TTC549 (cell line): ENCODE results near the gene RPS27A.
"Not testable (repeated sequence)": the region's sequence is repeated elsewhere in the genome, so short reads cannot be mapped to it uniquely, and the experiment has no call there.

Source experiments
- FAIRE-seq: peaks from 2 replicates; lab custom pipeline; 2012; peaks lifted over from hg19 to GRCh38; lab: Jason Lieb, UNC

The RPS27A gene

DNA sequence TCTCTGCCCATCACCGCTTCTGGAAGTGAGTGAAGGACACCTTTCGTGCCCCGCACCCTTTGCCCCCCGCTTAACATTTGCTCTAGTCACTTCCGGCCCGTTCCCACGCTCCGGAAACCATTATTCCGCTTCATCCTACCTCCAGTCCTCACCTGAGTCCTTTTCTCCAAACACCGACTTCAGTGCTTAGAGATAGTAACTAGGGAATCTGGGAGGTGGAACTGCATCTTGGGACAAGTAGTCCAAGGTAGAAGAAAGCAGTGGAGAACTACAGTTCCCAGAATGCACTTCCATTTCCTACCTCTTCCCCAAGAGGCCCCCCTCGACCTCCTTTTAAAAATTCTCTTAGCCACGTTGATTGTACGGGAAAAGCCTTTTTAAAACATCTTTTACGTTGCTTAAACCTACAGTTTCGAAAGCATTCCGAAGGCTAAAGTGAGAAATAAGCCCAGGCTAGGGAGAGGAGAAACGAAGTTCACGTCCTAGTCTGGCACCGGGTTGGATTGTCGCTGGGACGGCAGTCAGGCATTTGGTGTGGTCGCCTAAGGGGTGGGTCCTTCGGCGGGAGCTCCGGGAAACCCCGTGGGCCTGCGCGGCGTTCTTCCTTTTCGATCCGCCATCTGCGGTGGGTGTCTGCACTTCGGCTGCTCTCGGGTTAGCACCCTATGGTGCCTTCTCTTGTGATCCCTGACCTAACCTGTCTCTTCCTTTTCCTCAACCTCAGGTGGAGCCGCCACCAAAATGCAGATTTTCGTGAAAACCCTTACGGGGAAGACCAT is at the start of gene RPS27A, which contains the start of gene CLHC1:
Gene RPS27A (plus strand): TSS at position 605 of the 779 bp plus-strand sequence. CDS start 137 bp downstream, at position 742.
Gene CLHC1 (minus strand): TSS at position 210 of the 779 bp plus-strand sequence. CDS start 9,882 bp downstream, outside the sequence.
- peak; percentile 91 for FAIRE-seq

DNA sequence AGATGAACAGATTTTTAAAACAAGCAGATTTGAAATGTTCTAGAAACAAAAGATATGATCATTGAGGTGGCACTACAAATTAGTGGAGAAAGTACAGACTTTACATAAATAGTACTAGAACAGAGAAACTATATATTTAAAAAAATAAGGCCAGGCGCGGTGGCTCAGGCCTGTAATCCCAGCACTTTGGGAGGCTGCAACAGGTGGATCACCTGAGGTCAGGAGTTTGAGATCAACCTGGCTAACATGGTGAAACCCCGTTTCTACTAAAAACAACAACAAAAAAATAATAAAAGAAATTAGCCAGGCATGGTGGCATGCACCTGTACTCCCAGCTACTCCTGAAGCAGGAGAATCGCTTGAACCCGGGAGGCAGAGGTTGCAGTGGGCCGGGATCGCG is 45.7 kb upstream of the RPS27A start:
- FAIRE-seq: not testable (repeated sequence)

DNA sequence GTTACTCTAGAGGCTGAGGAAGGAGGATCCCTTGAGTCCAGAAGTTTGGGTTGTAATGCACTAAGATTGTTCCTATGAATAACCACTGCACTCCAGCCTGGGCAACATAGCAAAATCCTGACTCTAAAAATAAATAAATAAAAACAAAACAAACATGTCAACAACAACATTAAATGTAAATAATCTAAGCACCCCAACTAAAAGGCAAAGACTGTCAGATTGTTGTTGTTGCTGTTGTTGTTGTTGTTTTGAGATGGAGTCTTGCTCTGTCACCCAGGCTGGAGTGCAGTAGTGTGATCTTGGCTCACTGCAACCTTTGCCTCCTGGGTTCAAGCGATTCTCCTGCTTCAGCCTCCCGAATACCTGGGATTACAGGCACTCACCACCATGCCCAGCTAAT is 40.6 kb upstream of the RPS27A start:
- not testable (repeated sequence) for FAIRE-seq

DNA sequence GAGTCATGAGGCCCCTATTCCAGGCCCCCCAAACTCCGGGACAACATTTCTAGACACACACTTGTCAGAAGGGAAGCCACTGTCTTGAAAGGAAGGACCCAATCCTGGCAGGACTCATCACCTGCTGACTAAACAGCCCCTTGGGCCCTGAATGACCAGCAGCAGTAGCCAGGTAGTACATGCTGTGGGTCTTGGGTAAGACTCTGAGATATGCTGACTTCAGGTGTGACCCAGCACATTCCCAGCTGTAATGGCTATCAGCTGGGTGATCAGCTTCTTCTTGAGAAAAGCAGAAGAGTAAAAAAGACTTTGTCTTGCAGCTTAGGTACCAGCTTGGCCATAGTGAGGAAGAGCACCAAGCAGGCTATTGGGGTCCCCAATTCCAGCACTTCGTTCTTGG is 36.0 kb upstream of the RPS27A start:
- FAIRE-seq: no peak

DNA sequence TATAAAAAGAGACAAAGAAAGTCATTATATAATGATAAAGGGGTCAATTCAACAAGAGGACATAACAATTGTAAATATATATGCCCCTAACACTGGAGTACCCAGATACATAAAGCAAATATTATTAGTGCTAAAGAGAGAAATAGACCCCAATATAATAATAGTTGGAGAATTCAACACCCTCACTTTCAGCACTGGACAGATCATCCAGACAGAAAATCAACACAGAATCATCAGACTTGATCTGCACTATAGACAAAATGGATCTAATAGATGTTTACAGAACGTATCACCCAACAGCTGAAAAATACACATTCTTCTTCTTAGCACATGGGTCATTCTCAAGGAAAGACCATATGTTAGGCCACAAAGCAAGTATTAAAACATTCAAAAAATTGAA is 32.1 kb upstream of the RPS27A start:
- FAIRE-seq: no peak

- FAIRE-seq: no peak
Measured at GRCh38 chr2:55204536-55204935, 28.0 kb upstream of the RPS27A start.

DNA sequence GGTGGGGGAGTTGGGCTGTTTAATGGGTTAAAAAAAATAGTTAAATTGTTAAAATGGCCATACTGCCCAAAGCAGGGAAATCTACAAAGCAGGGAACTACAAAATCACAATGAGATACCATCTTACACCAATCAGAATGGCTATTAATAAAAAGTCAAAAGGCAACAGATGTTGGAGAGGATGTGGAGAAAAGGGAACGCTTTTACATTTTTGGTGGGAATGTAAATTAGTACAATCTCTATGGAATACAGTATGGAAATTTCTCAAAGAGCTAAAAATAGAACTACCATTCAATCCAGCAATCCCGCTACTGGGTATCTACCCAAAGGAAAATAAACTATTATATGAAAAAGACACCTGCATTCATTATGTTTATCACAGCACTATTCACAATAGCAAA is 27.5 kb upstream of the RPS27A start:
- FAIRE-seq: no peak

- no peak for FAIRE-seq
Measured at GRCh38 chr2:55213822-55214221, 18.7 kb upstream of the RPS27A start.

- no peak for FAIRE-seq
Measured at GRCh38 chr2:55223958-55224760, 8.3 kb upstream of the RPS27A start.

DNA sequence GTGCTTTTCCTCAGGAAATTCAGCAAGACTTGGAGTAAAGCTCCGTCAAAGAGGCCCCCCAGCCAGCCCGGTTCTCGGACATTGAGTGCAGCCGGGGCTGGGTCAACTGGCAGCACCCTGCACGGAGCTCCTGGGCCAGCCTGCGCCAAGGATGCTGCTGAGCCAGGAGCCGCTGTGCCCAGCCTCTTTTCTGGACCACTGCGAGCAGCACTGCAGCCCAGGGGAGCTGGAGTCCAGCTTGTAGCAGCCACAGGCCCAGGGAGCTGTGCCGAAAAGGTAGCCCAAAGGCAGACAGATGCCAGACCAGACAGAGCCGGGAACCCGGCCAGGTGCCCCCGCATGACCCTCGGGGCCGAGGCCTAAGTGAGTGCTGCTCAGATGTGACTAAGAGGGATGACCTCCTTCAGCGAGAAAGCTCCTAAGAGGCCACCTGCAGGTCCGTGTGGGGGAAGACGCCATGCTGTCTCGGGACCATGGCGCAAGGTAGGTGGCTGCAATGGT is 7.7 kb upstream of the RPS27A start:
- FAIRE-seq: no peak

- no peak for FAIRE-seq
Measured at GRCh38 chr2:55225481-55226020, 6.9 kb upstream of the RPS27A start.

DNA sequence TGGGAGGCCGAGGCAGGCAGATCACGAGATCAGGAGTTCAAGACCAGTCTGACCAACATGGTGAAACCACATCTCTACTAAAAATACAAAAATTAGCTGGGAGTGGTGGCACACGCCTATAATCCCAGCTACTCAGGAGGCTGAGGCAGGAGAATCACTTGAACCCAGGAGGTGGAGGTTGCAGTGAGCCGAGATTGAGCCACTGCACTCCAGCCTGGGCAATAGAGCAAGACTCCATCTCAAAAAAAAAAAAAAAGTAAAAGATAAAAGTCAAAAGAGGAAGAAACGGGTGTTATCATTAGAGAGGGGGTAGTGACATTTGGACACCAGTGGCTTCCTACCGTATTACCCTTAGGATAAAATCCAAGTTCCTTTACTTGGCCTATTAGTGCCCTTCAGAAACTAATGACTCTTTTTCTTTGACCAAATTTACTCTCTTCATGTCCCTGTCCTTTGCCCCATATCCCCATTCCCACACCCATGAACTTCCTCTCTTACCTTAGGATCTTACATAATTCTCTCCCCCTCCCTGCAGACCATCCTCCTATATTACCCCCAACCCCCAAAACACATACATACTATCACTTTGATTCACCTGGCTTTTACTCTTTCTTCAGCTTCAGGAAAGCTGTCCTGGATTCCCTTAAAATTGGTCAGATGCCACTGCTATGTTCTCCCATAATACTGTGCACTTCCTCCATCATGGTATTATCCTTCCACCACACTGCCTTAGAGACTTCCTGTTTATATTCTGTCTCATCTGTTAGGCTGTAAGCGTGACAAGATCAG is 4.9 kb upstream of the RPS27A start:
- not testable (repeated sequence) for FAIRE-seq

DNA sequence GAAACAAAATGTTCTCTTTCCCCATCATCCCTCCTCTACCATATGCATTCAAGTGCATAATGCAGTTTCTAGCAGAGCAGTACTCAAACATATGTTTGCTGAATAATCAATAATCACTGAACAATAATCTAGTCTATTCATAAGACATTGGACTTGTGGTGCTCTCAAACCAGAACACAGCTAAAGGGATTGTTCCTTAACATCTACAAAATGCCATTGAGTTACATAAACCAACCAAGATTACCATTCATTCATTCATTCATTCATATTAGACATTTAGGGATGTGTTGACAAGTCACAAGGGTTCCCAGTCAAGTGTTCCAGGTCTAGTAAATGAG is 4.3 kb upstream of the RPS27A start:
- FAIRE-seq: no peak

DNA sequence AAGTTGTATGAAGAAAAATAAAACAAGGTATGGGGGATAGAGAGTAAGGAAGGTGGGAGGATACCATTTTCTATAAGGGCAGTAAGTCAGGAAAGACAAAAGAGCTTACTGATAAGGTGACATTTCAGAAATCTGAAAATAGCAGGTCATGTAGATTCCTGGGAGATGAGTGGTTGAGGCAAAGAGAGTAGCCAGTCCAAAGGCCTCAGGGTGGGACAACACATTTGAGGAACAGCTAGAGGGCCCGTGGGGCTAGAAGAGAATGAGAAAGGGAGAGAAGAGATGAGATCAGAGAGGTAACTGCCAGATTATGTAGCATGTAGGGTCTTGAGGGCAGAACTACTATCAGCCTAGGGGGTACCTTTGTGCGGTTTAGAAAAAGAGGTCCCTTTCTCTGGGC is 3.3 kb upstream of the RPS27A start:
- FAIRE-seq: no peak

DNA sequence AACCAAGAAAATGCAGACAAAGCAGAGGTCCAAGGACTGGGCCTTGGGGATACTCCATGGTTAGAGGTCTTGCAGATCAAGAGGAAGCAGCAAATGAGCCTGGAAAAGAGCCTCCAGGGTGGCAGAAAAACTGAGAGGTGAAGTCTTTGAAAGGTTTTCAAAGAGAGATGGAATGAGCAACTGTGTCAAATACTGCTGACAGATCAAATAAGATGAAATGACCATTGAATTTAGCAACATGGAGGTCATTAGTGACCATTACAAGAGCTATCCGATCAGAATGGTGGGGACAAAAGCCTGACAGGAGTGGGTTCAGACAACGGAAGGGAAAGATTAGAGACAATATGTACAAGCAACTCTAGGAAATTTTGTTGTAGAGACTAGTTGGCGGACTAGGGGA is 1.9 kb upstream of the RPS27A start:
- no peak for FAIRE-seq

GRCh38 chr2:55231546-55232083 is 873 bp upstream of the RPS27A start:
- no peak for FAIRE-seq

DNA sequence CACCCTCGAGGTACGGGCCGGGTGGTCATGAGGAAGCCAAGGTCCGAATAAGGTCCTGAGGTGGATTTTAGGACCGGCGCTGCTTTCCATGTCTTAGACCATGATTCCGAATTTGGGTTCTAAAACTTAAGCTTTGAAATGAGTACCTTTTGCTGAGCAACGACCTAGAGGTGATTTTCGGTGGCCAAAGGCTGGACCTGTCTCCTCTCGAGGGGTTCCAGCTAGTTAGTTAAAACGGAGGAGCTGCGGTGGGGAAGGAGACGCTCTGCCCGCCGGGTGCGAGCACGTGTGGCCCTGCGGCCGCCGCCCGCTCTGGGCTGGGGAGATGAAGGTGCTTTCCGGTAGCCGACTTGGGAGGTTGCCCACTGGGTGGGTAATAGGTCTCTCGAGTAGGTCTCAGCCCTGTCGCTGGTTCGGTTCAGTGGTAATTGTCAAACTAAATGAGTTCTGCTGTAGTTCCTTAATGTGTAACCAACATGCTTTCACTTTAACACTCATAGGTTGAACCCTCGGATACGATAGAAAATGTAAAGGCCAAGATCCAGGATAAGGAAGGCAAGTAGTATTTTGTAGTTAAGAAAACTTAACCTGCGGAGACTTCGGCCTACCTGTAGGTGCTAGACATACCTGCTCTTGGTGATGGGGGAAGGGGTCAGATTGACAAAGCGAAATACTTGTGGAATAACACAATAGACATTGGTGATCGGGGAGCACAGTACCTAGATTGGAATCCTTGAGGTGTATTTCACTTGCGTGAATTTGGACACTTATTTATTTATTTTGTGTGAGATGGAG is 572 bp downstream of the RPS27A start:
- no peak for FAIRE-seq

- FAIRE-seq: no peak
Measured at GRCh38 chr2:55233658-55233940, 1.1 kb downstream of the RPS27A start.

DNA sequence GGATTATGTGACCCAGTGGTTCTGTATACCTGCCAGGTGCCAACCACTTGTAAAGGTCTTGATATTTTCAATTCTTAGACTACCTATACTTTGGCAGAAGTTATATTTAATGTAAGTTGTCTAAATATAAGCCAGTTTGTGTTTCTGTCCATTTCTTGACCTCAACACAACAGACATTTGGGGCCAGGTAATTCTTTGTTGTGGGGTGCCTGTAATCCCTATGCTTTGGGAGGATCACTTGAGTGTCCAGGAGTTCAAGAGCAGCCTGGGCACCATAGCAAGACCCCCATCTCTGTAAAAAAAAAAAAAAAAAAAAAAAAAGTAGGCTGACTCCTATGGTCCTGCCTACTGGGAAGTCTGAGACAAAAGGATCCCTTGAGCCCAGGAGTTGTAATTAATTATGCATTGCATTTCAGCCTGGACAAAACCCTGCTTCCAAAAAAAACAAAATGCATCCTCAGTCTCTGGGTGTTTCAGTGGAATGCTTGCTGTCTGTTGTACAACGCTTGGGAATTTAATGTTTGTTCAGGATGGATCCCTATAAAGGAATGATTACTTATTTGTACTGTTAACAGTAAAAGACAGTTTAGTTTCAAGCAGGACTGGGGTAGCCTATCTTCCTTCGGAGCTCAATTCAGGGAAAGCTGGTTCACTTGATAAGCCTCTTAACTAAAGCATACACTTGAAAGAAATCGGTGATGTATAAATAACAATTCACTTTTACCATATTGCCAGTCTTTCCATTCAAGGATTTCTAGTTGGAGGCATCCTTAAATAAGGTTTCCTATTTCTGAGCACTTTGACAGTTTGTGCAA is 3.4 kb downstream of the RPS27A start:
- FAIRE-seq: no peak

DNA sequence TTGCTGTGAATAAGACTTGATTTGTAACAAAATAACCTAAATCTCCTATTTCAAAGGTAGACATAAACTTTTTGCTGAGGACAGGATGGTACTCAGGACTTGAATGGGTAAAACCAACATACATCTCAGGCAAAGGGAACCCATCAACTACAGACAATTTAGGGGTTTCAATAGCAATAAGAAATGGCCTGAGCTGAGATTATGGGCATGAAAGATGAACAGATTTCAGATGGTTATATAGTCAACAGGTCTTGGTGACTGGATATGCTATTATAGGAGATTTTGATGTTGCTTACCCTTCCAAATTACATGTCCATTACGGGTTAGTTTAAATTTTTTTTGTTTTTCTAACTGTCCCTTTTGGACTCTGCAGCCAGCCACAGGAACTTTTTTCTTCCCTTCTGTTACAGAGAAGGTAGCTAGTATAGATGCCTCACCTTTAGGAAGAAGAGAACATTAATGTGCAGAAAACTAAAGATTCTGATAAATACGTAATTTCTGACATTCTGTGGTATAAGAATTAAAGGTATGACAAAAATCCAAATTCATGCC is 4.6 kb downstream of the RPS27A start:
- no peak for FAIRE-seq
